ENCODE results near the gene SHD. TPM values are rescaled to one million over a fixed set of nuclear protein-coding genes. Genes with fewer than 3 reads are reported as not detected.
"Not testable (repeated sequence)": the region's sequence is repeated elsewhere in the genome, so short reads cannot be mapped to it uniquely, and the experiment has no call there.

The SHD gene
- total RNA-seq, 1 experiment from 2014 or later: 2.0 TPM

GRCh38 chr19:4274321-4274686 is 4.8 kb upstream of the SHD start:
- H4K20me1 ChIP-seq (ENCODE audit: insufficient read depth); BruUV-seq (replicated peaks); H3K9me2 ChIP-seq (ENCODE audit: insufficient read depth); RAD21 ChIA-PET (ENCODE audit: low non-redundant PET in 1 of 2, low total read pairs in 2 of 2, uncharacterized antibody in 2 of 2, unreplicated experiment in 2 of 2); intact Hi-C loops (cut with micrococcal nuclease); ATAC-seq; H3K36me3 ChIP-seq (ENCODE audit: control insufficient read depth in 1 of 2, insufficient read depth in 2 of 2, low read length in 2 of 2); H3K4me3 ChIP-seq (replicated peaks in 1 of 2; ENCODE audit: low read depth in 1 of 2, low read length in 2 of 2); H3K79me2 ChIP-seq (ENCODE audit: insufficient read depth, low read length); H3K27ac ChIP-seq (ENCODE audit: low read depth, low read length); H3K9ac ChIP-seq (ENCODE audit: low read length); H3K9me3 ChIP-seq (ENCODE audit: control insufficient read depth in 1 of 2, insufficient read depth in 1 of 2, low read depth in 1 of 2, low read length in 2 of 2); H3K4me1 ChIP-seq (ENCODE audit: control insufficient read depth in 1 of 2, insufficient read depth in 2 of 2, low read length in 2 of 2); CTCF ChIA-PET; H3K4me2 ChIP-seq (ENCODE audit: low read length); DNase-seq (ENCODE audit: low read depth, low spot score); H3K27me3 ChIP-seq (ENCODE audit: insufficient read depth, low read length); H2AFZ ChIP-seq (ENCODE audit: low read depth, low read length, poor library complexity, severe bottlenecking): not testable (repeated sequence)
- POLR2A ChIA-PET: interaction anchor here (0.6 kb wide), 1 partner anchor 47 kb away, joined by 3 read pairs; no protein-coding TSS in a partner anchor

DNA sequence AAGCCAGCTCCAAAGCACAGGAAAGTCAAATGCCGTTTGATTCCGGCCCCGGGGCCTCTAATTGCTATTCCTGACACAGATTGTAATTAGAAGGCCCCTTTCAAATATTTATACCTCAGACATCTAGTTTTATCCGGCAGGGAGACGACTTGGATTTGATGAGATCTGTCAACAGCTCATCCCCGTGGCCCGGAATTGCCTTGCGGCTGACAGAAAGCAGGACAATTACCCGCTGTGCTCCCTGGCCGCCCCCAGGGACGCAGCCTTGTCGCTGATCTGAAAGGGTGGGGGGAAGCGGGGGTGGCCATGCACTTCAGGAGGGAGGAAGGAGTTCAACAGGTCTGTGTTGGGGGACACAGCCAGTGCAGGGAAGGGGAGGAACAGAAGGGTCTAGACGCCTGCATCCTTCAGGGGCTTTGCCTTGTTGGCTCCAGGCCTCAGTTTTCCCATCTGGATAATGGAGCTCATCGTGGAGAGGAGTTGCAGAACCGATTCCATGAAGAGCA is 1.8 kb upstream of the SHD start:
- RAD21 ChIA-PET (ENCODE audit: low non-redundant PET in 1 of 2, low total read pairs in 2 of 2, uncharacterized antibody in 2 of 2, unreplicated experiment in 2 of 2): no interaction called here
- Histone ChIP-seq H3K4me3 (replicated peaks in 1 of 2; ENCODE audit: low read depth in 1 of 2, low read length in 2 of 2) (no peak overlapping the region), H3K79me2 (ENCODE audit: insufficient read depth, low read length) (no peaks in the 10 kb centered on the region), H3K36me3 (ENCODE audit: control insufficient read depth in 1 of 2, insufficient read depth in 2 of 2, low read length in 2 of 2) (no peaks in the 10 kb centered on the region), H4K20me1 (ENCODE audit: insufficient read depth) (no peaks in the 10 kb centered on the region), H3K27ac (ENCODE audit: low read depth, low read length) (no peak overlapping the region), H3K4me1 (ENCODE audit: control insufficient read depth in 1 of 2, insufficient read depth in 2 of 2, low read length in 2 of 2) (peaks cover 0 to 10% of the 10 kb centered on the region in 2 experiments; a peak in 2 of 4 replicates), H3K9me2 (ENCODE audit: insufficient read depth) (no peaks in the 10 kb centered on the region), H3K4me2 (ENCODE audit: low read length) (no peak overlapping the region), H2AFZ (ENCODE audit: low read depth, low read length, poor library complexity, severe bottlenecking) (no peak overlapping the region), H3K9ac (ENCODE audit: low read length) (no peak overlapping the region), H3K27me3 (ENCODE audit: insufficient read depth, low read length) (no peaks in the 10 kb centered on the region), H3K9me3 (ENCODE audit: control insufficient read depth in 1 of 2, insufficient read depth in 1 of 2, low read depth in 1 of 2, low read length in 2 of 2) (no peaks in the 10 kb centered on the region)
- DNase-seq (ENCODE audit: low read depth, low spot score) (no peak), ATAC-seq (no peak)
- POLR2A ChIA-PET: no interaction called here
- TF ChIP-seq REST (IDR thresholded peaks at IDR 0.05; ENCODE audit: low read depth) (no peak), POLR2A (IDR thresholded peaks at IDR 0.05; ENCODE audit: borderline replicate concordance, extremely low read depth, insufficient read depth, insufficient read length) (no peak), ELF1 (IDR thresholded peaks at IDR 0.05; ENCODE audit: borderline replicate concordance, low read depth) (no peak), SP1 (IDR thresholded peaks at IDR 0.05; ENCODE audit: low read depth) (no peak), SRF (IDR thresholded peaks at IDR 0.05; ENCODE audit: low read depth) (no peak), ZNF274 (IDR thresholded peaks at IDR 0.05; ENCODE audit: low read depth, low read length) (no peak), SIN3A (IDR thresholded peaks at IDR 0.05; ENCODE audit: low read depth) (no peak), RAD21 (IDR thresholded peaks at IDR 0.05; ENCODE audit: low read depth) (no peak), EZH2 (IDR thresholded peaks at IDR 0.05) (no peak)
- CTCF ChIA-PET: interaction anchor here (1.5 kb wide), 1 partner anchor 10 kb away, joined by 10 read pairs; no protein-coding TSS in a partner anchor
- intact Hi-C loops (cut with micrococcal nuclease): no loop called here
- BruUV-seq (replicated peaks): no TSS peak

Data from HCT116 (cell line).